DND-41 (cell line): ENCODE results near the gene SLC25A21.

Experiments used
- ATAC-seq: fragments of 200-7000 bp; cut with Tn5 transposase; 3 replicates; pipeline ENCODE4 v1.9.1; 2021; ENCODE audit warnings: low read depth; ENCODE audit not compliant: insufficient read depth
- DNase-seq: peaks from one replicate; pipeline ENCODE4 v3.0.0-alpha.2; 2020
- H2AFZ ChIP-seq: 2 replicates; pipeline ENCODE4 v1.6.0; 2012; ENCODE audit warnings: low read depth, low read length
- H3K27ac ChIP-seq: 2 replicates; pipeline ENCODE4 v1.5.1; 2012; ENCODE audit warnings: low read length, inconsistent platforms
- H3K27me3 ChIP-seq: fragments of 200-600 bp; sonication (generic); 2 replicates; pipeline ENCODE4 v1.6.0; 2012; ENCODE audit warnings: low read length, mild to moderate bottlenecking, inconsistent platforms; ENCODE audit not compliant: insufficient read depth, poor library complexity
- H3K36me3 ChIP-seq: 2 replicates; pipeline ENCODE4 v1.5.1; 2012; ENCODE audit warnings: low read length, inconsistent platforms; ENCODE audit not compliant: insufficient read depth
- H3K4me1 ChIP-seq: 2 replicates; pipeline ENCODE4 v1.5.1; 2012; ENCODE audit warnings: mild to moderate bottlenecking, low read length; ENCODE audit not compliant: insufficient read depth
- H3K4me2 ChIP-seq: 2 replicates; pipeline ENCODE4 v1.6.0; 2012; ENCODE audit warnings: mild to moderate bottlenecking, moderate library complexity, low read length, inconsistent platforms; ENCODE audit not compliant: insufficient read depth
- H3K4me3 ChIP-seq, 2 experiments: fragments of 200-600 bp in 1 of 2; shearing (Covaris generic) in 1 of 2; 2 replicates each; pipeline ENCODE4 v1.5.1; 2012 to 2016; ENCODE audit warnings: inconsistent platforms in 2 of 2, low read length in 2 of 2, mild to moderate bottlenecking in 2 of 2, low read depth in 1 of 2, moderate library complexity in 1 of 2
- H3K79me2 ChIP-seq: 2 replicates; pipeline ENCODE4 v1.6.0; 2012; ENCODE audit warnings: low read length, inconsistent platforms; ENCODE audit not compliant: insufficient read depth
- H3K9ac ChIP-seq: 2 replicates; pipeline ENCODE4 v1.6.0; 2012; ENCODE audit warnings: low read depth, mild to moderate bottlenecking, inconsistent platforms, low read length, moderate library complexity
- H3K9me3 ChIP-seq: 2 replicates; pipeline ENCODE4 v1.5.1; 2012; ENCODE audit warnings: low read length, moderate library complexity, mild to moderate bottlenecking, inconsistent platforms; ENCODE audit not compliant: insufficient read depth, severe bottlenecking
- H4K20me1 ChIP-seq: 2 replicates; pipeline ENCODE4 v1.6.0; 2012; ENCODE audit warnings: low read length; ENCODE audit not compliant: insufficient read depth
- CTCF ChIP-seq: IDR thresholded peaks from 2 replicates; pipeline ENCODE4 v1.5.1; 2012; ENCODE audit warnings: borderline replicate concordance, low read length, moderate library complexity, mild to moderate bottlenecking; ENCODE audit not compliant: poor library complexity, severe bottlenecking; ENCODE audit errors: extremely low read depth
- EZH2 ChIP-seq: IDR thresholded peaks from 3 replicates; pipeline ENCODE4 v1.6.1; 2012; ENCODE audit warnings: borderline replicate concordance, low read depth, mild to moderate bottlenecking, moderate library complexity, low read length, inconsistent platforms; ENCODE audit not compliant: severe bottlenecking

The SLC25A21 gene

GRCh38 chr14:37018571-37019240, 153.7 kb downstream of the SLC25A21 start:
- no peak for ATAC-seq
- H4K20me1 ChIP-seq = no peaks in the 10 kb centered on the region
- DNase-seq = no peak
- H3K79me2 ChIP-seq = no peaks in the 10 kb centered on the region
- no peak overlapping the region for H3K9ac ChIP-seq
- TF ChIP-seq EZH2 (no peak), CTCF (no peak)
- no peaks in the 10 kb centered on the region for H3K4me1 ChIP-seq
- no peaks in the 10 kb centered on the region for H3K9me3 ChIP-seq
- H3K4me2 ChIP-seq = no peak overlapping the region
- H3K27me3 ChIP-seq = no peaks in the 10 kb centered on the region
- H3K36me3 ChIP-seq = no peaks in the 10 kb centered on the region
- no peak overlapping the region for H3K27ac ChIP-seq
- H2AFZ ChIP-seq = no peak overlapping the region
- no peak overlapping the region for H3K4me3 ChIP-seq

DNA sequence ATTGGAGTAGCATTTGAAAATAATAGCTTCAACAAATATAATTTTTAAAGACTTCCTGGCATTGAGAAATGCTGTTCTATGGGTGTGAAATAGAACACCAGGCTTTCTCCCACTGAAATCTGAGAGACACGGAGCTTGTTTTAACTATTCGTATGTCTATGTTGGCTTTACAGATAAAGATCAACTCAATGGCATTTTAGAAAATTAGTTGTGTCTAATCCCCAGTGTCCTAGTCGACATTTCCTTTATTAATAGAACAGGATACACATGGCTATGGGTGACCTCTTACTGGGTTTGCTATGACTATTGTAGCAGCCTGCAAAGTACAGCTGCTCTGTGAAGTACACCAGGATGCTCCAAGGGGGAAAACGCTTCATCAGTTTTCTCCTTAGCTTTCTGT, 159.3 kb downstream of the SLC25A21 start:
- H3K9ac ChIP-seq = no peak overlapping the region
- no peaks in the 10 kb centered on the region for H3K79me2 ChIP-seq
- H2AFZ ChIP-seq = no peak overlapping the region
- no peak for TF ChIP-seq EZH2
- TF ChIP-seq CTCF = no peak
- no peaks in the 10 kb centered on the region for H3K4me1 ChIP-seq
- DNase-seq (no peak), ATAC-seq (no peak)
- no peaks in the 10 kb centered on the region for H4K20me1 ChIP-seq
- H3K27me3 ChIP-seq = no peaks in the 10 kb centered on the region
- H3K4me3 ChIP-seq = no peak overlapping the region
- no peaks in the 10 kb centered on the region for H3K36me3 ChIP-seq
- H3K27ac ChIP-seq = no peak overlapping the region
- H3K4me2 ChIP-seq = no peak overlapping the region
- no peaks in the 10 kb centered on the region for H3K9me3 ChIP-seq

GRCh38 chr14:36998686-36999085, 173.7 kb downstream of the SLC25A21 start:
- no peak overlapping the region for H3K9ac ChIP-seq
- H3K36me3 ChIP-seq = no peaks in the 10 kb centered on the region
- H4K20me1 ChIP-seq = no peaks in the 10 kb centered on the region
- no peak overlapping the region for H3K4me3 ChIP-seq
- TF ChIP-seq CTCF = no peak
- no peak for TF ChIP-seq EZH2
- H3K4me2 ChIP-seq = no peak overlapping the region
- no peaks in the 10 kb centered on the region for H3K9me3 ChIP-seq
- no peak overlapping the region for H2AFZ ChIP-seq
- no peak overlapping the region for H3K27ac ChIP-seq
- no peaks in the 10 kb centered on the region for H3K4me1 ChIP-seq
- H3K27me3 ChIP-seq = peaks cover 7% of the 10 kb centered on the region
- DNase-seq (no peak), ATAC-seq (no peak)
- no peaks in the 10 kb centered on the region for H3K79me2 ChIP-seq
